T follicular helper cell (primary cell): ENCODE data around the gene ZNF485.
"Not testable (repeated sequence)": the region's sequence is repeated elsewhere in the genome, so short reads cannot be mapped to it uniquely, and the experiment has no call there.

ENCODE experiments used
- DNase-seq: peaks from one replicate; pipeline ENCODE4 v3.0.0-alpha.2; 2020; ENCODE audit warnings: low read depth
- total RNA-seq, 2 experiments: gene quantifications; one replicate each; lab custom pipeline; 2026; lab: John Stamatoyannopoulos, UW

ZNF485 gene
- total RNA-seq = 10.9 to 16.6 reads per million in 2 experiments

DNA sequence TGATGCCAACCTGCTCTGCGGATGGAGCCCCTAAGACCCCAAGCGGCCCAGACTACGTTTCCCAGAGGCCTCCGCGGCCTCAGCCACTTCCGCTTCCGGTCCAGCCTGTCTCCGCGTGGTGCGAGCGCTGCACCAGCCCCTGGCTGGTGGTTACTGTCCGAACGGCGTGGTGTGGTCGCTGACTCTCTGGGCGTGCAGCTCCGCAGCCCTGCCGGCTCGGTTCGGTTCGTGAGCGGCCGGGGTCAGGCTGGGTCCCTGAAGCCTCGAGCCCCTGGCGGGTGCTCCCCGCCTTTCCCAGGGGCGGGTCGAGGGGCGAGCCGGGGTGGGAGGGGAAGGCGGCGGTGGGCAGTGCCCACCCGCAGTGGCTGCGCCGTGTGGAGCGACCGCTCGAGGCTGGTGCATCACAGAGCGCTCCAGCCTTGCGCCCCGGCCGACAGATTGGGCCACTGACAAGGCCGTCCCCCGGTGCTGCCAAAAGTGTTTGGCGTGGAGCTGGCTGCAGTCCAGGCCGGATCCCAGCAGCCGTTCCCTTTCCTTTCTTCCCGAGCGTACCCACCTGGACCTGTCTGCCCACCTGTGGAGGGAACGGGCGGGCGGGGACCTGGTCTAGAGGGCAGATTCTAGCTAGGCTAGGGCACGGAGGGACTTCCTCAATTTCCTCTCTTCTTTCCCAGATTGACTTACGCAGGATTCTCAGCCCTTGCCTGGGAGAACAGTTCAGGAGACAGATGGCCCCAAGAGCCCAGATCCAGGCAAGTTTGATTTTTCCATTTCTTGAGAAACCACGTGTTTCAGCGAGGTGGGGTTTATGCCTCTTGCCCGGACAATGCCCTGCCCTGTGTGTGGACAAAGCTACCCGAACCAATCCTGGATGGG, at the start of gene ZNF485:
ZNF485 (plus strand) TSS at position 116 of the 876 bp plus-strand sequence; CDS start at position 729, 613 bp downstream.
- peak; percentile 39 for DNase-seq

DNA sequence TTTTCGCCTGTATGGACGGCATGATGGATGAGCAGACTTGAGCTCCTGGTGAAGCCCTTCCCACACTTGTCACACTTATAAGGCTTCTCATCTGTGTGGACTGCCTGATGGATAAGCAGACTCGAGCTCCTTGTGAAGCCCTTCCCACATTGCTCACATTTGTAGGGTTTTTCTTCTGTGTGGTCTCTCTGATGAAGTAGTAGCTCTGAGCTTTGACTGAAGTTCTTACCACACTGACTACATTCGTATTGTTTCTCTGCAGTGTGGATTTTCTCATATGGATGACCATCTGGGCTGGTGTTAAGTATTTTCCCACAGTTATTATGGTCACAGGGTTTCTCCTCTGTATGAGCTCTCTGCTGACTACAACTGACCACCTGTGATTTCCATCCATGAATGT, 49.0 kb upstream of the ZNF485 start:
- no peak for DNase-seq

DNA sequence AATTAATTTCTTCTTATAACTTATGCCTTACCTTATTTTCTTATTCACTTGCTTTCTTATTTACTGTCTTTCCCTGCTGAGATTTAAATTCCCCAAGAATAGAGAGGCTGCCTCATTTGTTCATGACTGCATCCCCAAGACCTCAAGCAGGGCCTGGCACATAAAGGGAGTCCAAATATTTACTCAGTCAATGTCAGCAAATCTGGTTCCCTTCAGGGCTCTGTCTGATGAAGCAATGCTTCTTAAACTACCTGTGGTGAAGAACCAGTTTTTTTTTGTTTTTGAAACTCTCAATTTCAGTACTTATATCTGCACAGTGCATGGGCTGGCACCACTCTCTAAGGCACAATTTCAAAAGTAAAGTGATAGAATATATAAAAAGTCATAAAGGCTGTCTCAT, 36.6 kb upstream of the ZNF485 start:
- no peak for DNase-seq

DNA sequence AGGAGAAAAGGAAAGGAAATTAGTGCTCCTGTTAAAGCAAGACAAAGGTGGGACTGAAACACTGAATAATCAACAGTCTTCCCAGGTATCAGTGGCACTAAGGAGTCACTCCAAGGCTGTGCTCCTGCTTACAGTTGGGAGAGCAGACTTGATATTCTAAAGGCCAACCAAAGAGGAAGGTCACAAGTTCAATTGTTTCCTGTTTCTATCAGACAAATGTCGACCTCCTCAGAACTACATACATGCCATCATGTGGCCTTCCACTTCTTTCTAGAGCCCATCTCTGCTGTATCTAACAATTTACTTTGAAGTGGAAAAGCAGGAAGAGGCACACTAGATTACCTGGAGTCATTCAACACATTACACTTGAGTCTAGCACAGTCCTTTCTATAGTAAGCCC, 35.3 kb upstream of the ZNF485 start:
- no peak for DNase-seq

DNA sequence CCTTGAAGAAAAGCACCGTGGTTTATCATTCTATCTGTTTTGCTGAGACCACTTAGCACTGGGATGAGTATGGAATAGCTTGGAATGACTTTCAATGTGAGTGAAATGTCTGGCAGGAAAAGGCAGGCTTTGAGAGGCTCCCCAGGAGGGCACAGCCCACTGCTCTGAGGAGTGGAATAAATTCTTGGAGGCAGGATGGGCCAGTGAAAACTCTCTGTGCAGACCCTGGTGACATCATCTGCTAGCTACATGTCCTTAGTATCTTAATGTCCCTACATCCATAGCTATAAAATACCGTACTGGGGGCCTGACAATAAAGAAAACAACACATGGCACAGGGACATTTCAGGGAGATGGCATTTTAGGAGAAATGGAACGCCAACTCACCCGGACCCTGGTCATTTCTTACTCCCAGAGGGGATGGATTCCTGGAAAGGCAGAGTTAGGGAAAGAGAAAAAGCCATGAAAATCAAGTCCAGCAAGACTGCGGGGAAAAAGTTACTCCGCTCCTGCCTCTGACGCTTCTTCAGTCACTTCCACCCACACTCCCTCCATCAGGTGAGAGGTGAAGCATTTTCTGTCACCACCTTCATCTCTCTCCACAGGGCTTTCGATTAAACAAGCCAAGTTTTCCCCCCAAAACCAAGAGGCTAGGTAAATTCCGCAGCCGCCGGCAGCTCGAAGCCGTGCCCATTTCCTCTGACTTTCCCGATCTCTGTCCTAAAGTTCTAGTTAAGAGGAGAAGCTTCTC, 32.8 kb upstream of the ZNF485 start:
- no peak for DNase-seq

DNA sequence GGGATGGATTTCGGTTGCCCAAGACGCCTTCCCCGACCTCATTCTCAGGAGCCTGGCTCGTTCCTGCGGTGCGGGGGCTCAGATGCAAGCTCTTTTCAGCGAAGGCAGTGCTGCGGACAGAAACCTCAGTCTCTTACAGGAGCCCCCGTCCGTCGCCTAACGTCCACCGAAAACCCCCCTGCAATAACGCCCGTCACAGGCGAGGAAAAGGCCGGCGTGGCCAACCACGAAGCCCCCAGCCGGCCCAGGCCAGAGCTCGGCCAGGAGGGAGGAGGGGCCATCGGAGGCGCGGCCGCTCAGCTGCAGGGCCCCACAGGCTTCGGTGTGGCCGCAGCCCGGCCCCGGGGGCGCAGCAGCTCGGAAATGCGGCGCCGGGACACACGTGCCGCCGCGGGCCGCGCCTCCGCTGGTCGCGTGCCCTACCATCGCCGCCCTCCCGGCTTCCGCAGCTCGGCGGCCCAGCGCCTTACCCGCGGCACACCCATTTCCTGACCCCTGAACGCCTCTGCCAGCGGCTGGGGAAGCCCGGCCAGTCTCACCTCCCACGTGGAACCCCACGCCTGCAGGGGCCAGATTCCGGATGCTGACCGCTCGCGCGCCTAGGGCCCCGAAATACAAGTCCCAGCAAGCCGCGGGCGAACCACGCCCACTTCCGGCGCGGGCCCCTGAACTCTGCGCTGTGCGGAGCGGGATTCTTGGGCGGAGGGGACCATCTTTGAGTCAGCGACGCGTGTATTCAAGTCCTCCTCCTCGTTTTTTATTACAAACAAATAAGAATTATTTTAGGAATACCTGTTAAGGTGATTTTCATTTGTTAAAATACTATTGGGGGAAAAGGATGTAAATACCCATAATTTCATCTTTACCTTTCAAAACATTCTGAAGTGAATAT, 32.0 kb upstream of the ZNF485 start, which contains the start of gene ZNF239:
ZNF239 (minus strand) TSS at position 616 of the 892 bp plus-strand sequence. CDS start 16,537 bp downstream, outside the sequence.
- peak; percentile 62 for DNase-seq

DNA sequence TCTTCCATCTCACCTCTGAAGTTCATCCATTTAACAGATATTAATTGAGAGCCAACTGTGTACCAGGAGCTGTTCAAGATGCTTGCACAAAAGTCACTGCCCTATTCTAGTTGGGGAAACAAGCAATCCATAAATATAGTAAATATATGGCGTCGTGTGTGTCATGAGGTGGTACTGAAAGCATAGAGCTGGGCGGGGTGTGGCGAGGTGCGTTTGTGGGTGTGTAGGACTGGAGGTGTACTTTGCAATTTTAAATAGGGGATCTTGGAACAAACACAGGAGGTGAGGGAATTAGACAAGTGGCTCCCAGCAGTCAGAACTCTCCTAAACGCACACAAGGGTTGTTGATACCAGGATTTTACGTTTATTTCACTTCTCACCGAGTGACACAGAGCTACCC, 31.3 kb upstream of the ZNF485 start:
- no peak for DNase-seq

DNA sequence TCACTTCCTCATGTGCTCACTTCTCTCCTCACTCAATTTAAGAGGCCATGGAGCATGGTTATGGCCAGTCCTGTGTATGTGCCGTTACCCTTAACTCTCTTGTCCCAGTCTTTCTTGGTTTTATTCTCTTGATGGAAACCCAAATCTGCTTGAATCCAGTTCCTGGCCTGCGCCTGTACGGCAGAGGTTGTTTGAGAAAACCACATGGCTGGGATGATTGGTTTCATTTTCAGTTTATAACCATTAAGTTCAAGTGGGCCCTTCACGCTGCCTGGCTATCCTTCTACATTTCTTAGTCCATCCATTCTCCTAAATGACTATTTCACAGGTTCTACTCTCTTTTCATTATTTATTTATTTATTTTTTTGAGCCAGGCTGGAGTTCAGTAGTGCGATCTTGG, 30.2 kb upstream of the ZNF485 start:
- DNase-seq = no peak

DNA sequence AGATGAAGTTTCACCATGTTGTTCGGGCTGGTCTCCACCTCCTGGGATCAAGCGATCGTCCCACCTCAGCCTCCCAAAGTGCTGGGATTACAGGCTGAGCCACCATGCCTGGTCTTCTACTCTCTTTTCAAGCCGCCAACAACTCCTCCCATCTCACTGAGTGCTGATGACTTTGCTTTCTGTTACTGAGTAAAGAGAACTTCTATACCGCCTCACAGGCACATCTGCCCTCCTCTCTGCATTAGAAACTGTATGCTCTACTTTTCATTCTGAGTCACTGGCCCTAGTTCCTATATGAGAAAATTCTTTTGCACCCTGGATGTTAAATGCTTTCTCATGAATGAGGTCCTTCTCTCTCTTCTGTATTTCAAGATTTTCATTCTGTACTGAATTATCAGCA, 29.7 kb upstream of the ZNF485 start:
- no peak for DNase-seq

DNA sequence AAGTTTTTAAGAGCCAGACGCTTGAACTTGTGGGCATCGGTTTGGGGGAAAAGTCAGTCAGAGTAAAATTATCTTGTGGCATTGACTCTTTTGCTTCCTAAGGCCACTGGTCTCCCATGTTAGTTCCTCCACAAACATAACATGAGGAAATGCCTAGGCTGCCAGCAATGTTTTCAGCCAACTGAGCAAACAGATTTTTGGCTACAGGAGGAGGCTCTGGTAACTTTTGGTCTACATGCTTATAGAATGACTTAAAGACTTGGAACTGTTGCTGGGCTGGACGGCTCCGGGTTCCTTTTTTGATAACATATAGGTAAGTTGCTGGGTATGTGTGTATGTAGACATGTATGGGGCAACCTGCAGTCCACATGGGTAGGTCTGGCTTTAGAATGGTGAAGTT, 22.2 kb upstream of the ZNF485 start:
- DNase-seq = no peak

DNA sequence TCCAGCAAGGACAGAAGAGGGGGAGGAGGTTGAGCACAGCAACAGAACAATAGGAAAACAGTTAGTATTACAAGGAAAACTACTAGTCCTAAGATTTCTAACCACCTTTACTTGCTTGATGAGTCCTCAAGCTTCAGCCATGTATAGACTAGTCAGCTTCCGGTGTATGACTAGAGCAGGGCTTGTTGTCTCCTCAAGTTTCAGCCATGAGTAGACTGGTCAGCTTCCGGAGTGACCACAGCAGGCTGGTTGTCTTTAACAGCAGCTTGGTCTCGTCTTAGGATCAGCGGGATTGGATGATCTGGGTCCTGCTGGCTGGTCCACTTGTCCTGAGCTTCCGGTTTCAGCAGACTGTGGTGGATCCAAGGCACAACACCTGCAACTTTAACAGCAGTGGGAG, 21.2 kb upstream of the ZNF485 start:
- no peak for DNase-seq

DNA sequence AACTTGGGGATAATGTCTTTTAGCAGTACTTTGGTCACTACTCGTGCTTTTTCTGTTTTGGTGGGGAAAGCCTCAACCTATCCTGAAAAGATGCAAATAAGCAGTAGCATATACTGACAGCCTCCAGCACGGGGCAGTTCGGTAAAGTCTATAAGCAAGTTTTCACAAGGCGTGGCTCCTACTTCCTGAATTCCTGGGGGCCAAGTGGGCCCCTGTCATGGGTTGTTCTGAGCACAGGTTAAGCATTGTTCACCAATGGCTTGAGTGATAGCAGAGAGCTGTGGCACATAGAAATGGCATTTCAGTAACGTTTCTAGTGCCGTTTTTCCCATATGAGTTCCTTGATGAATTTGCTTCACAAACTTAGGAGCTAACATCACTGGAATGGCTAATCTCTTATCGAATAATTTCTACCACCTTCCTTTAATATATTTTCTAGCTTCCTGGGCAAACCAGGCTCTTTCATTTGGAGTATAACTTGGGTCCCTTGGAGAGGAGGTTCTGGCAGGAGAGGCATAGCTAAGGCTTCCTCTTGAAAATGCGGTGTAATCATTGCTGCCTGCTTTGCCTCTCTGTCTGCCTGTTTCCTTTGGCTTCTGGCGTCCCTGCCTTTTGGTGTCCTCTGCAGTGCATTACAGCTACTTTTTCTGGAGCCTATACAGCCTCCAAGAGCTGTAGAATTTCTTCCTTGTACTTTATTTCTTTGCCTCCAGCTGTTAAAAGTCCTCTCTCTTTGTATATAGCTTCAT, 20.1 kb upstream of the ZNF485 start:
- no peak for DNase-seq

DNA sequence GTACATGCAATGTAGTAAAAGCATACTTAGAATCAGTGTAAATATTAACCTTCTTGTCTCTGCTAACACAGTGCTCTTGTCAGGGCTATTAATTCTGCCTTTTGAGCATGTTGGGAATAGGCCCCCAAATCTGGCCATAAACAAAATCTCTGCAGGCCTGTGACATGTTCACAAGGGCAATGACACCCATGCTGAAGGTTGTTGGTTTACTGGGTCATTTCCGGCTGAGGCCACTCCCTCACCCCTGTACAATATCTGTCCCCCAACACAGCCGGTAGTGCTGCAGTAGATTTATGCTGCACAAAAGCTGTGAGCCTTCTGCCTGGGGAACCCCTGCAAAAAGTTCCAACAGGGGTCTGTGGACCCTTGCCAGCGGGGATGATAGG, 19.5 kb upstream of the ZNF485 start:
- DNase-seq = not testable (repeated sequence)

DNA sequence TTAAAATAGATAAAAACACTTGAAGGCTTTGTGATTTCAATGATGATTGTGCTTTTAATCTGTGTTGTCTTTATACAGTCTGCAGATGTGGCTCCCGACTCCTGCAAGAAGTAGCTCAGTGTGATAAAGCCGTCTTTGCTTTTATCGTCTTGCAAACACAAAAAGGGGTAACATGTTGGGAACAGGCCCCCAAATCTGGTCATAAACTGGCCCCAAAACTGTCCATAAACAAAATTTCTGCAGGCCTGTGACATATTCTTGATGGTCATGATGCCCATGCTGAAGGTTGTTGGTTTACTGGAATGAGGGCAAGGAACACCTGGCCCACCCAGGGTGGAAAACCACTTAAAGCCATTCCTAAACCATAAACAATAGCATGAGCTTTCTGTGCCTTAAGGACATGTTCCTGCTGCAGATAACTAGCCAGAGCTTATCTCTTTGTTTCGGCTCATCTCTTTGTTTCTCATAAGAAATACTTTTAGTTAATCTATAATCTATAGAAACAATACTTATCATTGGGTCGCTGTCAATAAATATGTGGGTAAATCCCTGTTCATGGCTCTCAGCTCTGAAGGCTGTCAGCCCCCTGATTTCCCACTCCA, 14.8 kb upstream of the ZNF485 start:
- DNase-seq = no peak

DNA sequence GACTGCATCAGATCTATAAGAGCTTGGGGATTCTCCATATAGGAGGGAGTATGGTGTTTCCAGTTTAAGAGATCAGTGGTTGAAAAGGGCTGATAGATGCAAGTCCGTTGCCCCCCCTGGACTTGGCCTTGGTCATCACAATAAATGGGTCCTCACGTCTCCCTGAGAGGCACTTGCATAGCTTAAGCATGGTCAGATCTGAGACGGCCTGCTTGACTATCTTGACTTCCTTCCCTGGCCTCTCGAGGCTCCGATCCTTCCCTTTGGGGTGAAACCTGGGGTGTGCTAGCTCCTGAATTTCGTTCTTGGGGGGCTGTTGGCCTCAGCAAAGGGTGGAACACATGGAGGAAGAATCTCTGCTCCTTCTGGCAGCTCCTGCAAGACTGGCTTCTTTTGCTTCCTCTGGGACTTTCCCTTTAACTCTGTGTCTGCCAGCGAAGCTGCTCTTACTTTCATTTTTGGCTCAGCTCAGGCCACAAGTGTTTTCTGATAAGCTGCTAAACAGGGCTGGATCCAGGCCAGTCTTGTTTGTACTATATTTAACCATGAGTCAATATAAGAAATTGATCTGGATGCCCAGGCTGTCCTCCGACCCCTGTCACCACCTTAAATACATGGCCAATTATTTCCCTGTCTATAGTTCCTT, 11.2 kb upstream of the ZNF485 start:
- no peak for DNase-seq

DNA sequence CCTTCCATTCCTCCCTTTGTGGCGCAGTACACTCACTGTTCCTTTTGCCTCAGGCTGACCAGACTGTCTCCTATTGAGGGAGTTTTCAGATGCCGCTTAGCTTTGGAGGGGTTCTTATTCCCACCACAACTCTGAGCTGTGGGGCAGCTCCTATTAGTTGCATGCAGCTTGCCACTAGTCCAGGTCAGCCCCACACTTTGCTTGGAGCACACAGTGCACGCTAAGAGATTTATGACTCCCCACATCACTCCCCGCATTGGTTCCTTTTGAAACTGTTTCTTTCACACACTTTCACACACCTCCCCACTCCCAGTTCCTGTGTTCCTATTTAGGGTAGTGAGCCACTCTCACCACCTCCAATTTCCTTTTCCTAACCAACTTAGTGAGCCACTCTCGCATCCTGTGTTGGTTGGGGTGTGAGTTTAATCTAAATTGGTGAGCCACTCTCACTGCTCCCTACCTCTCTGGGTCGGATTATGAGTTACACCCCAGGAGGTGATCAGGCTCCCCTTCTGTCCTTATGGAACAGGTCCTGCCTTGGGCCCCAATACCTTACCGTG, 10.4 kb upstream of the ZNF485 start:
- no peak for DNase-seq

DNA sequence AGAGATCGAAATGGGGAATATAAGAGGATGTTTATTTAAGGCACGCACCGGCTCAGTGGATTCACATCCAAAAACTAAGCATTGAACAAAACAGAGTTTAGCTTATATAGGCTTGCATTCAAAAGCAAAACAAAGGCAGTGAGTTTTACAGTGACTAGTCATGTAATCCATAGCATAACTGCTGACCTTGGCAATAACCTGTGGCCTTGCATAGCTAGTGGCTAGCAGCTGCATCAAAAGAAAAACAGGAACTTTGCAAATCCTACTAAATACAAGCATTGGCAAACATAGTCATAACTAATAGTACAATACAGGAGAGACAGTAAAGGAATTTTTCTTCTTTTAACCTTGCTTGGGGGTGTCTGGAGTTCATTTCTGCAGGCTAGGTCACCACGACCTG, 9.7 kb upstream of the ZNF485 start:
- no peak for DNase-seq

DNA sequence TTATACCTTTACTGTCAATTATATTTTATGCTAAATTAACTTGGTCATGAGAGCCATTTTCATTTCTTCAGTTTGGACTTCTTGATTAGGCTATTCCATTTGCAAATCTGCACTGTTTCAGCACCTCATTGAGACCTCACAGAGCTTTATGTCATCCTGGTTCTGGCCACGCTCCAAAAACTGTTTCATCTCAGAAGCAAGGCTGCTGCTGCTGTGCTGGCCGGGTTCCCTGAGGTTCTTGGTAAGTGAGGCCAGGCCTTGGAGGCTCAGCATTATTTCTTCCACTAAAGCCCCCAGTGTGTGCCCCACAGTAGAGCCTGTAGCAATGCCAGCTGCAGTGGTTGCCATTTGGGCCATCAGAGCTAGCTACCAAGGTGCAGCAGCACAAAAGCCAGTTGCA, 7.8 kb upstream of the ZNF485 start:
- DNase-seq = no peak

DNA sequence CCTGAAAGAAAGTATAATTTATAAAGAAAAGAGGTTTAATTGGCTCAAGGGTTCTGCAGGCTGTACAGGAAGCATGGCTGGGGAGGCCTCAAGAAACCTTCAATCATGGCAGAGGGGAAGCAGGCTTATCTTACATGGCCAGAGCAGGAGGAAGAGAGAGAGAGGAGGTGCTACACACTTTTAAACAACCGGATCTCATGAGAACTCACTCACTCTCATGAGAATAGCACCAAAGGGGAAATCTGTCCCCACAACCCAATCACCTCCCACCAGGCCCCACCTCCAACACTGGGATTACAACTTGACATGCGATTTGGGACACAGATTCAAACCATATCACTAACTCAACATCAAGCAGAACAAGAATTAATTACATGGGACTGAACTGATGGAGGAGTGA, 6.9 kb upstream of the ZNF485 start:
- DNase-seq = no peak

DNA sequence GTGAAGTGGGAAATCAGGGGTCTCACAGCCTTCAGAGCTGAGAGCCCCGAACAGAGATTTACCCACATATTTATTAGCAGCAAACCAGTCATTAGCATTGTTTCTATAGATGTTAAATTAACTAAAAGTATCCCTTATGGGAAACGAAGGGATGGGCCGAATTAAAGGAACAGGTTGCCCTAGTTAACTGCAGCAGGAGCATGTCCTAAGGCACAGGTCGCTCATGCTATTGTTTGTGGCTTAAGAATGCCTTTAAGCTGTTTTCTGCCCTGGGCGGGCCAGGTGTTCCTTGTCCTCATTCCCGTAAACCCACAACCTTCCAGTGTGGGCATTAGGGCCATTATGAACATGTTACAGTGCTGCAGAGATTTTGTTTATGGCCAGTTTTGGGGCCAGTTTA, 4.7 kb upstream of the ZNF485 start:
- not testable (repeated sequence) for DNase-seq
